Measurements from ENCODE around the gene PCDHB16. TPM values are rescaled to one million over a fixed set of nuclear protein-coding genes. Genes with fewer than 3 reads are reported as not detected.
"Not testable (repeated sequence)": the region's sequence is repeated elsewhere in the genome, so short reads cannot be mapped to it uniquely, and the experiment has no call there.

Gene PCDHB16
- total and polyA plus RNA-seq, 8 donors, result 0.12 to 1.7 (median 0.58) TPM; not detected in 1

DNA sequence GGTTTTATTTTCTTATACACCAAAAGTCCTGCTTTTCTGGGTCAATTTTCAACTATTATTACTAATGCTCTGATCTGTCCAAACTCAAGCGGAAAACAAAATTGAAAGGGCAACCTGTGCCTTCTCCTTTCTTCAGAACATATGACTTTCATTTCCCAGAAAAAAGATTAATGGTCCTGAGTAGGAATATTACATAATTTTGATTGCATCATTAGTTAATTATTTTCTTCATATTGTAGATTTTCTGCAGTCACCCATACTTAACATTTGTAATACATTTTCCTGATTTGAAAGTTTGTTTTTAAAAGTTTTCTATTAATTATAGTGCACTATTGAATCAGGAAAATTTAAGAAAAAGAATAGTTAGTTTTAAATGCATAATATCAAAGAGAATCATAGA is 6.3 kb upstream of the PCDHB16 start:
- 64 to 67% (median 65%) methylated on average over 1 of the region's 1 CpG for WGBS, 5 donors
- H3K9me3 ChIP-seq, result peaks cover 11 to 81% (median 77%) of the 10 kb centered on the region in 4 donors
- no peak overlapping the region for H3K4me3 ChIP-seq
- TF ChIP-seq EP300 (IDR thresholded peaks at IDR 0.05), result no peak
- TF ChIP-seq, protein P1, sequence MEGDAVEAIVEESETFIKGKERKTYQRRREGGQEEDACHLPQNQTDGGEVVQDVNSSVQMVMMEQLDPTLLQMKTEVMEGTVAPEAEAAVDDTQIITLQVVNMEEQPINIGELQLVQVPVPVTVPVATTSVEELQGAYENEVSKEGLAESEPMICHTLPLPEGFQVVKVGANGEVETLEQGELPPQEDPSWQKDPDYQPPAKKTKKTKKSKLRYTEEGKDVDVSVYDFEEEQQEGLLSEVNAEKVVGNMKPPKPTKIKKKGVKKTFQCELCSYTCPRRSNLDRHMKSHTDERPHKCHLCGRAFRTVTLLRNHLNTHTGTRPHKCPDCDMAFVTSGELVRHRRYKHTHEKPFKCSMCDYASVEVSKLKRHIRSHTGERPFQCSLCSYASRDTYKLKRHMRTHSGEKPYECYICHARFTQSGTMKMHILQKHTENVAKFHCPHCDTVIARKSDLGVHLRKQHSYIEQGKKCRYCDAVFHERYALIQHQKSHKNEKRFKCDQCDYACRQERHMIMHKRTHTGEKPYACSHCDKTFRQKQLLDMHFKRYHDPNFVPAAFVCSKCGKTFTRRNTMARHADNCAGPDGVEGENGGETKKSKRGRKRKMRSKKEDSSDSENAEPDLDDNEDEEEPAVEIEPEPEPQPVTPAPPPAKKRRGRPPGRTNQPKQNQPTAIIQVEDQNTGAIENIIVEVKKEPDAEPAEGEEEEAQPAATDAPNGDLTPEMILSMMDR (IDR thresholded peaks at IDR 0.05), result no peak
- TF ChIP-seq POLR2AphosphoS5 (IDR thresholded peaks at IDR 0.05), result no peak
- TF ChIP-seq POLR2A (IDR thresholded peaks at IDR 0.05), result no peak
- H3K27me3 ChIP-seq, result peaks cover 0 to 62% (median 25%) of the 10 kb centered on the region in 3 donors
- intact Hi-C loops (cut with DNase I; ENCODE audit: low total_unique reads), result no loop called here
- H3K36me3 ChIP-seq, result no peaks in the 10 kb centered on the region
- DNase-seq, result no peak
- H3K4me1 ChIP-seq, result no peaks in the 10 kb centered on the region
- H3K27ac ChIP-seq, result no peak overlapping the region

DNA sequence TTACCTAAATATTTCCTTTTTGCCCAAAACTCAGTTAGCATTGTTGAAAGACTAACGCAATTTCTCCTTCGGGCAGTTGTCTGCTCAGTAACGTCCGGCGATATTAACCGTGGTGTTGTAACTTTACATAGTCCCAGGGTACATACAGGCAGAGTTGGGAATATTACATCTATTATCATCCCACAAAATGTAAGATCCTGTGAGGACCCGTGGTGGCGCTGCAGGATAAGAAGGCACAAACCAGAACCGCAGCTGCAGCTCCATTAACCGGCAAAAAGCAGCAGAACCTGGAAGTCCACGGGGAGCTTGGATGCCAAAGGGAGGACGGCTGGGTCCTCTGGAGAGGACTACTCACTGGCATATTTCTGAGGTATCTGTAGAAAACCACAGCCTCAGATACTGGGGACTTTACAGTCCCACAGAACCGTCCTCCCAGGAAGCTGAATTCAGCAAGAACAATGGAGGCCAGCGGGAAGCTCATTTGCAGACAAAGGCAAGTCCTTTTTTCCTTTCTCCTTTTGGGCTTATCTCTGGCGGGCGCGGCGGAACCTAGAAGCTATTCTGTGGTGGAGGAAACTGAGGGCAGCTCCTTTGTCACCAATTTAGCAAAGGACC is 4.5 kb upstream of the PCDHB16 start, which contains the start of gene PCDHB8:
PCDHB8 (plus strand) TSS at position 214 of the 615 bp plus-strand sequence; CDS start at position 459, 245 bp downstream.
- H3K36me3 ChIP-seq; H3K27ac ChIP-seq; H3K4me3 ChIP-seq; DNase-seq; intact Hi-C loops (cut with DNase I; ENCODE audit: low total_unique reads); H3K4me1 ChIP-seq: not testable (repeated sequence)
- Histone ChIP-seq H3K9me3 (peaks cover 11 to 82% (median 79%) of the 10 kb centered on the region in 4 donors), H3K27me3 (peaks cover 0 to 68% (median 25%) of the 10 kb centered on the region in 3 donors)
- 26 to 43% (median 33%) methylated on average over 13 to 14 of the region's 18 CpGs for WGBS, 5 donors

- DNase-seq; H3K36me3 ChIP-seq; H3K4me3 ChIP-seq; H3K27ac ChIP-seq; intact Hi-C loops (cut with DNase I; ENCODE audit: low total_unique reads); H3K4me1 ChIP-seq: not testable (repeated sequence)
- peaks cover 0 to 71% (median 25%) of the 10 kb centered on the region in 3 donors for H3K27me3 ChIP-seq
- H3K9me3 ChIP-seq, result peaks cover 9 to 83% (median 77%) of the 10 kb centered on the region in 4 donors
- WGBS, 5 donors, result 39 to 62% (median 46%) methylated on average over 26 to 34 of the region's 39 CpGs
Observed at GRCh38 chr5:141179371-141179770, 2.8 kb upstream of the PCDHB16 start.

DNA sequence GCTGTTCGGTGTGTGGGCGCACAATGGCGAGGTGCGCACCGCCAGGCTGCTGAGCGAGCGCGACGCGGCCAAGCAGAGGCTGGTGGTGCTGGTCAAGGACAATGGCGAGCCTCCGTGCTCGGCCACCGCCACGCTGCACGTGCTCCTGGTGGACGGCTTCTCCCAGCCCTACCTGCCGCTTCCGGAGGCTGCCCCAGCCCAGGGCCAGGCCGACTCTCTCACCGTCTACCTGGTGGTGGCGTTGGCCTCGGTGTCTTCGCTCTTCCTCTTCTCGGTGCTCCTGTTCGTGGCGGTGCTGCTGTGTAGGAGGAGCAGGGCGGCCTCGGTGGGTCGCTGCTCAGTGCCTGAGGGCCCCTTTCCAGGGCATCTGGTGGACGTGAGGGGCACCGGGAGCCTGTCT is 2.3 kb upstream of the PCDHB16 start:
- H3K4me1 ChIP-seq; intact Hi-C loops (cut with DNase I; ENCODE audit: low total_unique reads); H3K4me3 ChIP-seq; DNase-seq; H3K27ac ChIP-seq; H3K36me3 ChIP-seq: not testable (repeated sequence)
- 29 to 66% (median 37%) methylated on average over 12 to 32 of the region's 32 CpGs for WGBS, 5 donors
- Histone ChIP-seq H3K9me3 (peaks cover 8 to 83% (median 77%) of the 10 kb centered on the region in 4 donors), H3K27me3 (peaks cover 0 to 71% (median 20%) of the 10 kb centered on the region in 3 donors)

GRCh38 chr5:141180313-141180712 is 1.9 kb upstream of the PCDHB16 start:
- no peak for TF ChIP-seq POLR2AphosphoS5 (IDR thresholded peaks at IDR 0.05)
- TF ChIP-seq EP300 (IDR thresholded peaks at IDR 0.05), result no peak
- TF ChIP-seq, protein P1 (IDR thresholded peaks at IDR 0.05), result no peak
- no peak for TF ChIP-seq POLR2A (IDR thresholded peaks at IDR 0.05)
- Histone ChIP-seq H3K27ac (no peak overlapping the region), H3K4me3 (no peak overlapping the region), H3K27me3 (peaks cover 0 to 71% (median 18%) of the 10 kb centered on the region in 3 donors), H3K36me3 (no peaks in the 10 kb centered on the region), H3K4me1 (no peaks in the 10 kb centered on the region), H3K9me3 (peaks cover 6 to 83% (median 74%) of the 10 kb centered on the region in 4 donors)
- WGBS, 5 donors, result 25 to 89% (median 44%) methylated on average over 1 of the region's 1 CpG
- intact Hi-C loops (cut with DNase I; ENCODE audit: low total_unique reads), result no loop called here
- no peak for DNase-seq

DNA sequence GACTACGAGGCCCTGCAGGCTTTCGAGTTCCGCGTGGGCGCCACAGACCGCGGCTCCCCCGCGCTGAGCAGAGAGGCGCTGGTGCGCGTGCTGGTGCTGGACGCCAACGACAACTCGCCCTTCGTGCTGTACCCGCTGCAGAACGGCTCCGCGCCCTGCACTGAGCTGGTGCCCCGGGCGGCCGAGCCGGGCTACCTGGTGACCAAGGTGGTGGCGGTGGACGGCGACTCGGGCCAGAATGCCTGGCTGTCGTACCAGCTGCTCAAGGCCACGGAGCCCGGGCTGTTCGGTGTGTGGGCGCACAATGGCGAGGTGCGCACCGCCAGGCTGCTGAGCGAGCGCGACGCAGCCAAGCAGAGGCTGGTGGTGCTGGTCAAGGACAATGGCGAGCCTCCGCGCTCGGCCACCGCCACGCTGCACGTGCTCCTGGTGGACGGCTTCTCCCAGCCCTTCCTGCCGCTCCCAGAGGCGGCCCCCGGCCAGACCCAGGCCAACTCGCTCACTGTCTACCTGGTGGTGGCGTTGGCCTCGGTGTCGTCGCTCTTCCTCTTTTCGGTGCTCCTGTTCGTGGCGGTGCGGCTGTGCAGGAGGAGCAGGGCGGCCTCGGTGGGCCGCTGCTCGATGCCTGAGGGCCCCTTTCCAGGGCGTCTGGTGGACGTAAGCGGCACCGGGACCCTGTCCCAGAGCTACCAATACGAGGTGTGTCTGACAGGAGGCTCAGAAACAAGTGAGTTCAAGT is 2.1 kb downstream of the PCDHB16 start:
- Histone ChIP-seq H3K27me3 (peaks cover 0 to 58% (median 3%) of the 10 kb centered on the region in 3 donors), H3K9me3 (peaks cover 10 to 82% (median 69%) of the 10 kb centered on the region in 4 donors)
- H3K4me1 ChIP-seq; H3K36me3 ChIP-seq; H3K4me3 ChIP-seq; DNase-seq; intact Hi-C loops (cut with DNase I; ENCODE audit: low total_unique reads); H3K27ac ChIP-seq: not testable (repeated sequence)
- 26 to 47% (median 37%) methylated on average over 15 to 45 of the region's 69 CpGs for WGBS, 5 donors

All from stomach (tissue), 9 donors.